Measurements from ENCODE around the gene DCDC1. TPM values are rescaled to one million over a fixed set of nuclear protein-coding genes. Genes with fewer than 3 reads are reported as not detected.

DCDC1 gene
- polyA plus RNA-seq, 3 donors = 0.03 TPM; not detected in 2

DNA sequence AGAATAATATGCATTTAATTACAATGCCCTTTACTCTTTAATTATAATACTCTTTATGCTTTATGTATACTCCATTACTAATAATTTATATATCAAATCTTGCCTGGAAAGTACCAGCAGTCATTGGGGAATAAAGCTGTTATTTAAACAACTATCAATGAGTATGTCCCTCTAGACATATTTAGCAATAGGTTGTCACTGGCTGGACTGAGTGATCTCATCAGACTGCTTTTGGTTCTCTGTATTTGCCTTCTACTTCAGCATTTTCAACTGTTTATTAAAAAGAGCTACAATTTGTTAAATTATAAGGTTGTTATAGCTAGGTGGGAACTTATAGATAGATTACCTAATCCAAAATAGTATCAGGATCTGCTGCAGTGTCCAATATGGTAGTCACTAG is 267.2 kb downstream of the DCDC1 start:
- Mint-ChIP-seq H3K4me1 (no peaks in the 10 kb centered on the region), H3K27me3 (ENCODE audit: low read depth in 3 of 3) (peaks cover 0 to 2% (median 0%) of the 10 kb centered on the region in 3 donors)
- intact Hi-C loops (cut with micrococcal nuclease) = no loop called here

DNA sequence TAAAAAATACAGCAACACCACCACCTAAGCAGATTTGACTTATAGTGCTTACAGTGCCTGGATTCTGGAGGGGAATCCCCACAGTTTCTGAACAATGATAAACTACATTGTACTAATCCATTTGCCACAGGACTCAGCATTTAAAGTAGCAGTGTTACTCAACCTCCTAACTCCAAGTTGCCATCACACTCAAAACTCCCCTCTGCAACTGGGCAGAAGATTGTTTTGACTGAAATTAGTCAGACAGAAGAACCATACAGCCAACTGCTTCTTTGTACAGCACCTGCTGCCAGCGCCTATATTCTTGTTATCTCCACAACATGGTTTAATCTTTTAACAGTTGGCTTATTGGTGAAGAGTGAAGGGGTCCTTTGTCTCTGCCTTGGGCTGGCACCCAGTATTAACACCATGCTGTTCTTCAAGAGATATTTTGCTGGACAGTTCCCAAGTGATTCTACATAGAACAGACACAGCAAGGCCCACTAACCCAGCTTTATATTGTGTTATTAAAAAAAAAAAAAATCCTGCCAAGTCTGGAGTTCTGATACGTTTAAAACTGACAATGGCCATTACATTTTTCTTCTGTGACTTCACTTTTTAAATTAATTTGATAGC is 273.2 kb downstream of the DCDC1 start:
- H3K27ac ChIP-seq (ENCODE audit: low read depth in 1 of 2, low read length in 2 of 2) = no peak overlapping the region
- H3K27ac Mint-ChIP-seq = no peak overlapping the region
- no peaks in the 10 kb centered on the region for H3K27me3 ChIP-seq (ENCODE audit: control insufficient read depth in 2 of 2, insufficient read depth in 2 of 2, low read length in 2 of 2)
- intact Hi-C loops (cut with micrococcal nuclease) = no loop called here
- peaks cover 0 to 1% (median 0%) of the 10 kb centered on the region in 7 donors for H3K9me3 Mint-ChIP-seq
- H4K20me1 ChIP-seq (ENCODE audit: insufficient read depth, low read length) = no peaks in the 10 kb centered on the region
- no peak for DNase-seq
- no peak overlapping the region for H3K4me2 ChIP-seq (replicated peaks; ENCODE audit: extremely low read depth, low read length, poor library complexity, severe bottlenecking)
- H3K4me1 ChIP-seq (ENCODE audit: control insufficient read depth in 1 of 2, insufficient read depth in 2 of 2, low read length in 2 of 2) = no peaks in the 10 kb centered on the region
- no peak overlapping the region for H3K4me3 Mint-ChIP-seq
- peaks cover 0 to 2% (median 0%) of the 10 kb centered on the region in 3 donors for H3K27me3 Mint-ChIP-seq (ENCODE audit: low read depth in 3 of 3)
- WGBS (ENCODE audit: insufficient coverage) = no CpG with 5 or more reads among the region's 2 CpGs
- no peak overlapping the region for H3K9ac ChIP-seq (ENCODE audit: insufficient read depth, low read length, poor library complexity, severe bottlenecking)
- no peak overlapping the region for H3K4me3 ChIP-seq (replicated peaks in 1 of 3; ENCODE audit: low read depth in 2 of 3, low read length in 3 of 3)
- H3K36me3 ChIP-seq (replicated peaks in 1 of 2; ENCODE audit: control insufficient read depth in 1 of 2, insufficient read depth in 2 of 2, low read length in 2 of 2) = no peaks in the 10 kb centered on the region
- no peaks in the 10 kb centered on the region for H3K36me3 Mint-ChIP-seq
- TF ChIP-seq CTCF (IDR thresholded peaks at IDR 0.05) = no peak
- H3K79me2 ChIP-seq (ENCODE audit: insufficient read depth, low read length) = no peaks in the 10 kb centered on the region
- H2AFZ ChIP-seq (ENCODE audit: insufficient read depth, low read depth, low read length, poor library complexity, severe bottlenecking) = no peak overlapping the region
- no peaks in the 10 kb centered on the region for H3K9me3 ChIP-seq (replicated peaks in 1 of 2; ENCODE audit: control insufficient read depth in 1 of 2, insufficient read depth in 1 of 2, low read length in 2 of 2)
- no peaks in the 10 kb centered on the region for H3K4me1 Mint-ChIP-seq

More for the DNA sequence above, 267.2 kb downstream of the DCDC1 start:
- Mint-ChIP-seq H3K36me3 (no peaks in the 10 kb centered on the region), H3K27ac (no peak overlapping the region), H3K4me3 (no peak overlapping the region), H3K9me3 (peaks cover 0 to 2% (median 0%) of the 10 kb centered on the region in 7 donors)
- H2AFZ ChIP-seq (ENCODE audit: insufficient read depth, low read depth, low read length, poor library complexity, severe bottlenecking) = no peak overlapping the region
- H3K9ac ChIP-seq (ENCODE audit: insufficient read depth, low read length, poor library complexity, severe bottlenecking) = no peak overlapping the region
- H3K36me3 ChIP-seq (replicated peaks in 1 of 2; ENCODE audit: control insufficient read depth in 1 of 2, insufficient read depth in 2 of 2, low read length in 2 of 2) = no peaks in the 10 kb centered on the region
- H3K27me3 ChIP-seq (ENCODE audit: control insufficient read depth in 2 of 2, insufficient read depth in 2 of 2, low read length in 2 of 2) = no peaks in the 10 kb centered on the region
- H4K20me1 ChIP-seq (ENCODE audit: insufficient read depth, low read length) = no peaks in the 10 kb centered on the region
- no peak for TF ChIP-seq CTCF (IDR thresholded peaks at IDR 0.05)
- H3K79me2 ChIP-seq (ENCODE audit: insufficient read depth, low read length) = no peaks in the 10 kb centered on the region
- DNase-seq = no peak
- H3K4me2 ChIP-seq (replicated peaks; ENCODE audit: extremely low read depth, low read length, poor library complexity, severe bottlenecking) = no peak overlapping the region
- no peak overlapping the region for H3K27ac ChIP-seq (ENCODE audit: low read depth in 1 of 2, low read length in 2 of 2)
- H3K4me3 ChIP-seq (replicated peaks in 1 of 3; ENCODE audit: low read depth in 2 of 3, low read length in 3 of 3) = no peak overlapping the region
- H3K9me3 ChIP-seq (replicated peaks in 1 of 2; ENCODE audit: control insufficient read depth in 1 of 2, insufficient read depth in 1 of 2, low read length in 2 of 2) = no peaks in the 10 kb centered on the region
- no peaks in the 10 kb centered on the region for H3K4me1 ChIP-seq (ENCODE audit: control insufficient read depth in 1 of 2, insufficient read depth in 2 of 2, low read length in 2 of 2)

Data from CD14-positive monocyte (primary cell).